SK-N-SH treated with all-trans-retinoic acid at 6 μM for 48 hours (cell line): Measurements from ENCODE around the gene PAPSS1.
"Not testable (repeated sequence)": the region's sequence is repeated elsewhere in the genome, so short reads cannot be mapped to it uniquely, and the experiment has no call there.

Experiments used
- ATAC-seq: fragments of 200-7000 bp; cut with Tn5 transposase; 3 replicates; pipeline ENCODE4 v1.9.1; 2020; ENCODE audit warnings: mild to moderate bottlenecking, moderate library complexity
- CSDC2 ChIP-seq: fragments of 250-450 bp; sonication (Bioruptor Pico); IDR thresholded peaks from 2 replicates; pipeline ENCODE4 v1.5.0; 2020; ENCODE audit warnings: mild to moderate bottlenecking, moderate library complexity
- ESRRG ChIP-seq: fragments of 250-450 bp; sonication (Bioruptor Pico); IDR thresholded peaks from 2 replicates; pipeline ENCODE4 v1.6.1; 2021; ENCODE audit warnings: mild to moderate bottlenecking
- GLIS3 ChIP-seq: fragments of 250-450 bp; sonication (Bioruptor Pico); IDR thresholded peaks from 2 replicates; pipeline ENCODE4 v1.5.0; 2020; ENCODE audit warnings: mild to moderate bottlenecking, moderate library complexity
- ISL1 ChIP-seq: fragments of 250-450 bp; sonication (Bioruptor Pico); IDR thresholded peaks from 2 replicates; pipeline ENCODE4 v2.1.2; 2022; ENCODE audit warnings: mild to moderate bottlenecking, moderate library complexity
- OSR1 ChIP-seq: fragments of 250-450 bp; sonication (Bioruptor Pico); IDR thresholded peaks from 2 replicates; pipeline ENCODE4 v1.8.0; 2022; ENCODE audit warnings: moderate library complexity, mild to moderate bottlenecking, inconsistent platforms
- PPARA ChIP-seq: fragments of 250-450 bp; sonication (Bioruptor Pico); IDR thresholded peaks from 2 replicates; pipeline ENCODE4 v1.5.0; 2020; ENCODE audit warnings: mild to moderate bottlenecking, borderline replicate concordance
- SNAI2 ChIP-seq: fragments of 250-450 bp; sonication (Bioruptor Pico); IDR thresholded peaks from 2 replicates; pipeline ENCODE4 v1.5.0; 2020; ENCODE audit warnings: mild to moderate bottlenecking, moderate library complexity
- ZC3H10 ChIP-seq: fragments of 250-450 bp; sonication (Bioruptor Pico); IDR thresholded peaks from 2 replicates; pipeline ENCODE4 v1.5.1; 2021; ENCODE audit warnings: mild to moderate bottlenecking, moderate library complexity
- ZFP3 ChIP-seq: fragments of 250-450 bp; sonication (Bioruptor Pico); IDR thresholded peaks from 2 replicates; pipeline ENCODE4 v1.5.0; 2020; ENCODE audit warnings: mild to moderate bottlenecking, moderate library complexity
- ZFP30 ChIP-seq: fragments of 450-650 bp; formaldehyde crosslinking; IDR thresholded peaks from 2 replicates; pipeline ENCODE4 v1.5.0; 2022; ENCODE audit warnings: mild to moderate bottlenecking, moderate library complexity
- ZNF565 ChIP-seq: fragments of 450-650 bp; formaldehyde crosslinking; conservative IDR thresholded peaks from 2 replicates; pipeline ENCODE4 v1.5.0; 2020; ENCODE audit warnings: low read depth, mild to moderate bottlenecking, moderate library complexity
- ZNF70 ChIP-seq: fragments of 450-650 bp; formaldehyde crosslinking; IDR thresholded peaks from 2 replicates; pipeline ENCODE4 v1.5.0; 2020; ENCODE audit warnings: mild to moderate bottlenecking, moderate library complexity
- ZNF8 ChIP-seq: fragments of 450-650 bp; formaldehyde crosslinking; IDR thresholded peaks from 2 replicates; pipeline ENCODE4 v1.5.0; 2020; ENCODE audit warnings: mild to moderate bottlenecking, moderate library complexity
- TF ChIP-seq, protein P1 (sequence below): fragments of 250-450 bp; sonication (Bioruptor Pico); IDR thresholded peaks from 2 replicates; pipeline ENCODE4 v1.5.0; 2020; ENCODE audit warnings: mild to moderate bottlenecking, moderate library complexity
- TF ChIP-seq, protein P2 (sequence below): fragments of 250-450 bp; sonication (Bioruptor Pico); IDR thresholded peaks from 2 replicates; pipeline ENCODE4 v1.5.1; 2020; ENCODE audit warnings: low read depth, mild to moderate bottlenecking, moderate library complexity
- TF ChIP-seq, protein P3 (sequence below): fragments of 250-450 bp; sonication (Bioruptor Pico); IDR thresholded peaks from 2 replicates; pipeline ENCODE4 v1.8.0; 2021; ENCODE audit warnings: low read depth, mild to moderate bottlenecking, moderate library complexity, borderline replicate concordance
- TF ChIP-seq, protein P4 (sequence below): fragments of 250-450 bp; sonication (Bioruptor Pico); IDR thresholded peaks from 2 replicates; pipeline ENCODE4 v1.5.1; 2021; ENCODE audit warnings: mild to moderate bottlenecking, moderate library complexity
- TF ChIP-seq, protein P5 (sequence below): fragments of 250-450 bp; sonication (Bioruptor Pico); IDR thresholded peaks from 2 replicates; pipeline ENCODE4 v1.8.0; 2020; ENCODE audit warnings: mild to moderate bottlenecking, moderate library complexity, borderline replicate concordance

PAPSS1 gene

DNA sequence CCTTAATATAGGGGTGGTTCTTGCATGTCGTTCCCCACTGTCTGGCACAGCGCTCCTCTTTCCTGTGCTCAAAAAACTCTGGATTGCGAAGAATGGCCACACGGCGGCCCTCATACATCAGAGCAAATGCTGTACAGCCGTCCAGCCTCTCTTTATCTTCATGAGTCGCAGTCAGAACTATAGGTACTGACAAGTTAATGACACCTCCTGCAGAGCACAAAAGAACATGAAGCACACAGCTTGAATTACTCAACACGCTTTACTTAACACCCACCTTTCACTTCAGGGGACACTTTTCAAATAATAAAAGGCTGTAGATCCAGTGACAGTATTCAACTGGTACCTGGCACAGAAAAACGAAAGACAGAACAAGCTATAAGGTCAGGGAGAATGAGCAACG, 65.3 kb downstream of the PAPSS1 start:
- ATAC-seq: no peak
- TF ChIP-seq, protein P1, sequence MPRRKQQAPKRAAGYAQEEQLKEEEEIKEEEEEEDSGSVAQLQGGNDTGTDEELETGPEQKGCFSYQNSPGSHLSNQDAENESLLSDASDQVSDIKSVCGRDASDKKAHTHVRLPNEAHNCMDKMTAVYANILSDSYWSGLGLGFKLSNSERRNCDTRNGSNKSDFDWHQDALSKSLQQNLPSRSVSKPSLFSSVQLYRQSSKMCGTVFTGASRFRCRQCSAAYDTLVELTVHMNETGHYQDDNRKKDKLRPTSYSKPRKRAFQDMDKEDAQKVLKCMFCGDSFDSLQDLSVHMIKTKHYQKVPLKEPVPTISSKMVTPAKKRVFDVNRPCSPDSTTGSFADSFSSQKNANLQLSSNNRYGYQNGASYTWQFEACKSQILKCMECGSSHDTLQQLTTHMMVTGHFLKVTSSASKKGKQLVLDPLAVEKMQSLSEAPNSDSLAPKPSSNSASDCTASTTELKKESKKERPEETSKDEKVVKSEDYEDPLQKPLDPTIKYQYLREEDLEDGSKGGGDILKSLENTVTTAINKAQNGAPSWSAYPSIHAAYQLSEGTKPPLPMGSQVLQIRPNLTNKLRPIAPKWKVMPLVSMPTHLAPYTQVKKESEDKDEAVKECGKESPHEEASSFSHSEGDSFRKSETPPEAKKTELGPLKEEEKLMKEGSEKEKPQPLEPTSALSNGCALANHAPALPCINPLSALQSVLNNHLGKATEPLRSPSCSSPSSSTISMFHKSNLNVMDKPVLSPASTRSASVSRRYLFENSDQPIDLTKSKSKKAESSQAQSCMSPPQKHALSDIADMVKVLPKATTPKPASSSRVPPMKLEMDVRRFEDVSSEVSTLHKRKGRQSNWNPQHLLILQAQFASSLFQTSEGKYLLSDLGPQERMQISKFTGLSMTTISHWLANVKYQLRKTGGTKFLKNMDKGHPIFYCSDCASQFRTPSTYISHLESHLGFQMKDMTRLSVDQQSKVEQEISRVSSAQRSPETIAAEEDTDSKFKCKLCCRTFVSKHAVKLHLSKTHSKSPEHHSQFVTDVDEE (CRISPR knock-in tag): no peak
- TF ChIP-seq, protein P2, sequence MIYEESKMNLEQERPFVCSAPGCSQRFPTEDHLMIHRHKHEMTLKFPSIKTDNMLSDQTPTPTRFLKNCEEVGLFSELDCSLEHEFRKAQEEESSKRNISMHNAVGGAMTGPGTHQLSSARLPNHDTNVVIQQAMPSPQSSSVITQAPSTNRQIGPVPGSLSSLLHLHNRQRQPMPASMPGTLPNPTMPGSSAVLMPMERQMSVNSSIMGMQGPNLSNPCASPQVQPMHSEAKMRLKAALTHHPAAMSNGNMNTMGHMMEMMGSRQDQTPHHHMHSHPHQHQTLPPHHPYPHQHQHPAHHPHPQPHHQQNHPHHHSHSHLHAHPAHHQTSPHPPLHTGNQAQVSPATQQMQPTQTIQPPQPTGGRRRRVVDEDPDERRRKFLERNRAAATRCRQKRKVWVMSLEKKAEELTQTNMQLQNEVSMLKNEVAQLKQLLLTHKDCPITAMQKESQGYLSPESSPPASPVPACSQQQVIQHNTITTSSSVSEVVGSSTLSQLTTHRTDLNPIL (CRISPR knock-in tag): no peak
- TF ChIP-seq, protein P3, sequence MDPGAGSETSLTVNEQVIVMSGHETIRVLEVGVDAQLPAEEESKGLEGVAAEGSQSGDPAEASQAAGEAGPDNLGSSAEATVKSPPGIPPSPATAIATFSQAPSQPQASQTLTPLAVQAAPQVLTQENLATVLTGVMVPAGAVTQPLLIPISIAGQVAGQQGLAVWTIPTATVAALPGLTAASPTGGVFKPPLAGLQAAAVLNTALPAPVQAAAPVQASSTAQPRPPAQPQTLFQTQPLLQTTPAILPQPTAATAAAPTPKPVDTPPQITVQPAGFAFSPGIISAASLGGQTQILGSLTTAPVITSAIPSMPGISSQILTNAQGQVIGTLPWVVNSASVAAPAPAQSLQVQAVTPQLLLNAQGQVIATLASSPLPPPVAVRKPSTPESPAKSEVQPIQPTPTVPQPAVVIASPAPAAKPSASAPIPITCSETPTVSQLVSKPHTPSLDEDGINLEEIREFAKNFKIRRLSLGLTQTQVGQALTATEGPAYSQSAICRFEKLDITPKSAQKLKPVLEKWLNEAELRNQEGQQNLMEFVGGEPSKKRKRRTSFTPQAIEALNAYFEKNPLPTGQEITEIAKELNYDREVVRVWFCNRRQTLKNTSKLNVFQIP (CRISPR knock-in tag): no peak
- no peak for TF ChIP-seq ZFP3 (CRISPR knock-in tag)
- no peak for TF ChIP-seq SNAI2 (CRISPR knock-in tag)
- TF ChIP-seq OSR1 (CRISPR knock-in tag): no peak
- no peak for TF ChIP-seq ZNF8 (CRISPR knock-in tag)
- TF ChIP-seq, protein P4, sequence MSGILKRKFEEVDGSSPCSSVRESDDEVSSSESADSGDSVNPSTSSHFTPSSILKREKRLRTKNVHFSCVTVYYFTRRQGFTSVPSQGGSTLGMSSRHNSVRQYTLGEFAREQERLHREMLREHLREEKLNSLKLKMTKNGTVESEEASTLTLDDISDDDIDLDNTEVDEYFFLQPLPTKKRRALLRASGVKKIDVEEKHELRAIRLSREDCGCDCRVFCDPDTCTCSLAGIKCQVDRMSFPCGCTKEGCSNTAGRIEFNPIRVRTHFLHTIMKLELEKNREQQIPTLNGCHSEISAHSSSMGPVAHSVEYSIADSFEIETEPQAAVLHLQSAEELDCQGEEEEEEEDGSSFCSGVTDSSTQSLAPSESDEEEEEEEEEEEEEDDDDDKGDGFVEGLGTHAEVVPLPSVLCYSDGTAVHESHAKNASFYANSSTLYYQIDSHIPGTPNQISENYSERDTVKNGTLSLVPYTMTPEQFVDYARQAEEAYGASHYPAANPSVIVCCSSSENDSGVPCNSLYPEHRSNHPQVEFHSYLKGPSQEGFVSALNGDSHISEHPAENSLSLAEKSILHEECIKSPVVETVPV (CRISPR knock-in tag): no peak
- no peak for TF ChIP-seq ZC3H10
- TF ChIP-seq ZNF70 (CRISPR knock-in tag): no peak
- no peak for TF ChIP-seq GLIS3 (CRISPR knock-in tag)
- TF ChIP-seq ESRRG (CRISPR knock-in tag): no peak
- TF ChIP-seq, protein P5, sequence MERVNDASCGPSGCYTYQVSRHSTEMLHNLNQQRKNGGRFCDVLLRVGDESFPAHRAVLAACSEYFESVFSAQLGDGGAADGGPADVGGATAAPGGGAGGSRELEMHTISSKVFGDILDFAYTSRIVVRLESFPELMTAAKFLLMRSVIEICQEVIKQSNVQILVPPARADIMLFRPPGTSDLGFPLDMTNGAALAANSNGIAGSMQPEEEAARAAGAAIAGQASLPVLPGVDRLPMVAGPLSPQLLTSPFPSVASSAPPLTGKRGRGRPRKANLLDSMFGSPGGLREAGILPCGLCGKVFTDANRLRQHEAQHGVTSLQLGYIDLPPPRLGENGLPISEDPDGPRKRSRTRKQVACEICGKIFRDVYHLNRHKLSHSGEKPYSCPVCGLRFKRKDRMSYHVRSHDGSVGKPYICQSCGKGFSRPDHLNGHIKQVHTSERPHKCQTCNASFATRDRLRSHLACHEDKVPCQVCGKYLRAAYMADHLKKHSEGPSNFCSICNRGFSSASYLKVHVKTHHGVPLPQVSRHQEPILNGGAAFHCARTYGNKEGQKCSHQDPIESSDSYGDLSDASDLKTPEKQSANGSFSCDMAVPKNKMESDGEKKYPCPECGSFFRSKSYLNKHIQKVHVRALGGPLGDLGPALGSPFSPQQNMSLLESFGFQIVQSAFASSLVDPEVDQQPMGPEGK (CRISPR knock-in tag): no peak
- no peak for TF ChIP-seq ZFP30 (CRISPR knock-in tag)
- no peak for TF ChIP-seq PPARA (CRISPR knock-in tag)
- TF ChIP-seq CSDC2 (CRISPR knock-in tag): no peak
- no peak for TF ChIP-seq ISL1 (CRISPR knock-in tag)

DNA sequence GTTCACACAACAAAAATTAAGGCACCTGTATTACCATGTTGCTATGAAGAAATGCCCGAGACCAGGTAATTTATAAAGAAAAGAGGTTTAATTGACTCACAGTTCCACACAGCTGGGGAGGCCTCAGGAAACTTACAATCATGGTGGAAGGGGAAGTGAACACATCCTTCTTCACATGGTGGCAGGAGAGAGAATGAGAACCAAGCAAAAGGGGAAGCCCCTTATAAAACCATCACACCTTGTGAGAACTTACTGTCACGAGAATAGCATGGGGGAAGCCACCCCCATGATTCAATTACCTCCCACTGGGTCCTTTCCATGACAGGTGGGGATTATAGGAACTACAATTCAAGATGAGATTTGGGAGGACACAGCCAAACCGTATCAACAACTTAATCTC, 68.6 kb downstream of the PAPSS1 start:
- ATAC-seq: not testable (repeated sequence)

DNA sequence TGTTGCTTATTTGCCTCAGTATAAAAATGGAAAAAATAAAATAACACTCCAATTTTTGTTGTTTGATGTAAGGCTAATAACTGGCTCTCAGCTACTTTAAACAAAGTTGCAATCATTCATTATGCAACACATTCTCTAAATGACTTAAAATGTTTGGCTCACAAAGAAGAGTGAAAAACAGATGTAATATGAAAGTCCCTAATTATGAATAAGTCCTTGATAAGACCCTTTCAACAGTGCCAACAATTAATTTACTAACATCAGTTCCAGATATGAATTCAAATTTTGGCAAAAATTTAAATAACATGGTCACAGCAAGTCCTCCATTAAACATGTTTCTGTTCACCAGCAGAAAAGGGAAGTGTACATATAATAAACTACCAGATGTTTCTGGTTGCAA, 69.8 kb downstream of the PAPSS1 start:
- no peak for ATAC-seq
- TF ChIP-seq, protein P1 (CRISPR knock-in tag): no peak
- TF ChIP-seq PPARA (CRISPR knock-in tag): no peak
- no peak for TF ChIP-seq GLIS3 (CRISPR knock-in tag)
- no peak for TF ChIP-seq ZNF70 (CRISPR knock-in tag)
- no peak for TF ChIP-seq ZNF565 (CRISPR knock-in tag)
- no peak for TF ChIP-seq OSR1 (CRISPR knock-in tag)
- TF ChIP-seq ISL1 (CRISPR knock-in tag): no peak
- TF ChIP-seq, all 23 proteins: peak for 0
